Measurements from ENCODE around the gene RAB1B.
"Not testable (repeated sequence)": the region's sequence is repeated elsewhere in the genome, so short reads cannot be mapped to it uniquely, and the experiment has no call there.

DNA sequence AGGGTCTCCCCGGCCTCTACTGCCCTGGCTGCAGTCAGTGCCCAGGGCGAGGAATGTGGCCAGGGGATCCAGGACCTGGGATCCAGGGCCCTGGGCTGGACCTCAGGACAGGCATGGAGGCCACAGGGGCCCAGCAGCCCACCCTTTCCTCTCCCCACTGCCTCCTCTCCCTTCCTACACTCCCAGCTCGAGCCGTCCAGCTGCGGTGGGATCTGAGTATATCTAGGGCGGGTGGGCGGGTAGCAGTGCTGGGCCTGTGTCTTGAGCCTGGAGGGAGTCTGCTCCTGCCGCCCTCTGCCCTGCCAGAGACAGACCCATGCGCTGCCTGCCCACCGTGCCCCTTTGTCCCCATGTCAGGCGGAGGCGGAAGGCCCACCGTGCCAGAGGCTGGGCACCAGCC, 8.2 kb downstream of the RAB1B start:
- TF ChIP-seq, protein P1, sequence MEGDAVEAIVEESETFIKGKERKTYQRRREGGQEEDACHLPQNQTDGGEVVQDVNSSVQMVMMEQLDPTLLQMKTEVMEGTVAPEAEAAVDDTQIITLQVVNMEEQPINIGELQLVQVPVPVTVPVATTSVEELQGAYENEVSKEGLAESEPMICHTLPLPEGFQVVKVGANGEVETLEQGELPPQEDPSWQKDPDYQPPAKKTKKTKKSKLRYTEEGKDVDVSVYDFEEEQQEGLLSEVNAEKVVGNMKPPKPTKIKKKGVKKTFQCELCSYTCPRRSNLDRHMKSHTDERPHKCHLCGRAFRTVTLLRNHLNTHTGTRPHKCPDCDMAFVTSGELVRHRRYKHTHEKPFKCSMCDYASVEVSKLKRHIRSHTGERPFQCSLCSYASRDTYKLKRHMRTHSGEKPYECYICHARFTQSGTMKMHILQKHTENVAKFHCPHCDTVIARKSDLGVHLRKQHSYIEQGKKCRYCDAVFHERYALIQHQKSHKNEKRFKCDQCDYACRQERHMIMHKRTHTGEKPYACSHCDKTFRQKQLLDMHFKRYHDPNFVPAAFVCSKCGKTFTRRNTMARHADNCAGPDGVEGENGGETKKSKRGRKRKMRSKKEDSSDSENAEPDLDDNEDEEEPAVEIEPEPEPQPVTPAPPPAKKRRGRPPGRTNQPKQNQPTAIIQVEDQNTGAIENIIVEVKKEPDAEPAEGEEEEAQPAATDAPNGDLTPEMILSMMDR (IDR thresholded peaks at IDR 0.05) = not testable (repeated sequence)
- not testable (repeated sequence) for TF ChIP-seq POLR2A, POLR2AphosphoS5 (IDR thresholded peaks at IDR 0.05)
